Epidermal melanocyte (primary cell): ENCODE results near the gene RB1.
"Not testable (repeated sequence)": the region's sequence is repeated elsewhere in the genome, so short reads cannot be mapped to it uniquely, and the experiment has no call there.

ENCODE experiments used
- DNase-seq: peaks from one replicate; pipeline ENCODE4 v3.0.0; 2011; ENCODE audit warnings: low spot score; ENCODE audit not compliant: insufficient read length

Gene RB1

DNA sequence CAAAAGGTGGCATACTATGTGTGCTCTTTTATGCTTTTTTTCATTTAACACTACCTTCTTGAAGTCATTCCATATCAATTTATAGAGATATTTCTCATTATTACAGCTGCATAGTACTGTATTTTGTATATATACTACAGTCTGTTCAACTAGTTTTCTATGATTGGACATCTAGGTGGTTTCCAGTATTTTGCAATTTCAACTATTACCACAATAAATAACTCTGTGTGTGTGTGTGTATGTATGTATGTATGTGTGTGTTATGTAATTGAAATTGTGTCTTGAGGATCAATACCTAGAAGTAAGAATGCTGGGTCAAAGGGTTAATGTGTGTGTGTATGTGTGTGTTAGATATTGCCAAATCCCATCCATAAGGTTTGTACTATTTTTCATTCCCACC is 102.3 kb downstream of the RB1 start:
- no peak for DNase-seq

- DNase-seq, result no peak
These were observed 106.6 kb downstream of the RB1 start for GRCh38 chr13:48410199-48410598.

DNA sequence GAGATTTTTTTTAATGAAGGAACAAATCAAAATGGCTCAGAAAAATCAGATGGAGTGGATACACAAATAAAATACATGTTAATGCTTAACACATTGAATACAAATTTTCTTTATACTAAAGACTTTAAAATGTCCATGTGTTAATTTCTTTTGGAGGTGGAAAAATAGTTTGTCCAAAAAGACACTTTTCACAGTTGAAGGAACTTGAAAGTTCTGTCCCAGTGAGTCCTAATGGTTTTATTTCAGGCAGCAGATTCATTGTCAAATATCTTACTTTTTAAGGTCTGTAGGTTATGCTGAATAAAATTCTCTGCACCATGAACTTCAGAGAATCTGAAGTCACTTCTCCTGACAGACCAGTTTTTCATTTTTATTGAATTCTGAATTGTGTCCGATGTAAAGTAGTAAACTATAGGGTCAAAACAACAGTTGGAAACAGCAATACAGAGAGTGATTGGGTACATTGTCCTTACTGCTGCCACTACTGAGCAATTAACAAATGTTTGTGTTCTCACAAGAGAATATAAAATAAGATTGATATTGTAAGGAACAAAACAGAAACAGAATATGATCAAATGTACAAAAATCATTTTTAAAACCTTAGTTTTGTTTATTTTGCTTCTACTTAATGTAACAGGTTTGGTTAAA is 107.7 kb downstream of the RB1 start:
- DNase-seq, result no peak

GRCh38 chr13:48411841-48412531 is 108.4 kb downstream of the RB1 start:
- no peak for DNase-seq

DNA sequence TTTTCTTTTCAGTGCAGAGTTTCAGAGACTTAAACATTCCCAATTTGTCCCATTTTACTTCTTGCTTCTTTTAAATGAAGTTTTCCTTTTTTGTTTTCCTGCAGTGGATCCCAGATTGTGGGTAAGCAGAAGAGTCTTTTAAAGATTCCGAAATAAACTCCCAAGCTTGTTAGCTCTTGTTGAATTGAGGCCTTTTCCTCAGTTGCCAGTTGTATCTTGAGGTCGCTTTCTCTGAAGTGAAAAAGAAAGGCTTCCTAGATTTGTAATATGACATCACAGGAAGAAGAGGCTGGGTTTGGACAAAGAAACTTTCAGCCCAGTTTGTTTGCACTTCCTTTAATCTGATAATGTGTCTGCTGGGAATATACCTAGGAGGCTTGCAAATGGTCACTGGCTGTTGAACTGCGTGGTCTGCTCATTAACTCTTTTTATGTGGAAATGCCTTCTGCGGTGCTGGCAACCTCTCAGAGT is 109.4 kb downstream of the RB1 start, which contains the start of gene LPAR6:
Gene LPAR6 (minus strand): TSS at position 233 of the 471 bp plus-strand sequence. CDS start 690 bp downstream, outside the sequence.
- DNase-seq, result no peak

- no peak for DNase-seq
These were observed 111.0 kb downstream of the RB1 start for GRCh38 chr13:48414501-48414900.

DNA sequence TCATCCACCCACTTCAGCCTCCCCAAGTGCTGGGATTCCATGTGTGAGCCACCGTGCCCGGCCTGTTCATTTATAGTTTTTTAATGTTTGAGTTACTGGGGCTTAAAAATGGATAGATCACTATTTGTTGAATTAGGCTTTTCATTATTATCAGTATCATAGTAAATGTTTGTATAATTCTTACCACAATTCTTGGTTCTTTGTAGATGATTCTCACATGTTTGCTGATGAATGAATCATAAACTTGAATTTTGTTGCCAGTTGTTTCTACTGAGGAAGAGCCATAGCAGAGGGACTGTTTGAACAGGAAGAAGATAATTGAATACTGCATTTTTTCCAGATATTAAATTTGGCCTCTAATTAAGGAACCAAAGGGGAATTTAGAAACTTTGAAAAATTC is 112.0 kb downstream of the RB1 start:
- no peak for DNase-seq

- not testable (repeated sequence) for DNase-seq
These were observed 118.5 kb downstream of the RB1 start for GRCh38 chr13:48422003-48422402.

DNA sequence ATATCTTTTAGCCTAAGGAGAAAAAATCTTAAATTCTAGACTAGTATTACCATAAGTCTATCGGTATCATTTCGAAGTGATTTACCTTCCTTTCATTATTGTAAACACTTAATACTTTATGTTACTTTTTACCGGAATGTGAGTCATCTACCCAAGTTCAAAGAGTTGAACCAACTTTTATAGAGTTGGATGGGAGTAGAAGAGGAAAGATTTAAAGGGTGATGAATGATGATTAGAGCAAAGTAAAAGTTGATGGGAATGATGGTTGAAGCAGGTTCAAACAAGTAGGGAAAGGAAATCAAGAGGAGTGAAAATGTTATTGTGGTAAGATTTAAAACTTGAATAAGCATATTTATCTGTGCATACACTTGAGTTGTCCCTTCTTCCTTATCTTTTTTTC is 120.7 kb downstream of the RB1 start:
- no peak for DNase-seq

DNA sequence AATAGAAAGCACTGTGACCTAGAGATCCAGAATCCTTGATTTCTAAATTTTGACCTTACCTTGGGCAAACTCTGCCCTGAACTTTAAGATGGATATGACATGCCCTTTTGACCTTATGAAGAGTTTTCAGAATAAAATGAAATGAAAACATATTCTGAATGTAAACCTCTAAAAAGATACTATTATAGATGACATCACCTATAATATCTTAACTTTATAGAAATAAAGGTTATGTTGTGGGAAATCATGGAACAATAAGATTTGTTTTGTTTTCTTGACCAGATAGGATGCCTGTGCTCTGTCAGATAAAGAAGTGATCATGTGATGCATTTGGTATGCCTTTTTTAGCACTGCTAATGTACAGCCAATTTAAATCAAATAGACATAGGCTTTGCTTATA is 122.5 kb downstream of the RB1 start:
- DNase-seq, result no peak

GRCh38 chr13:48426755-48427298 is 123.3 kb downstream of the RB1 start:
- not testable (repeated sequence) for DNase-seq

GRCh38 chr13:48429036-48429435 is 125.5 kb downstream of the RB1 start:
- DNase-seq, result no peak

DNA sequence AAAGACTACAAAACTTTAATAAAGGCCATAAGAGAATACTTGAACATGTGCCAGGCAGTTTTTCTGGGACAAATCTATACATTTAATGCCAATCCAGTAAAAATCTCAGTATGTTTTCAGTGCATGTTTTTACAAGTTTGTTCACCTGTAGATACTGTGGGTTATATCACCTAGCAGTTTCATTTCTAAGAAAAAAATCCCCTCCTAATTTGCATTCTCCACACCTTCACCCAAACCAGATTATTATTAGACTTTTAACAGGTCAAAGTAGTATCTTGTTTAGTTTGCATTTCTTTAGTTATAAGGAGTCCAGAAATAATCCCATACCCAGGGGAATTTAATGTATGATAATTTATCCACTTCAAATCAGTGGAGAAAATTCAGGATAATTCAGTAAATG is 126.3 kb downstream of the RB1 start:
- no peak for DNase-seq

DNA sequence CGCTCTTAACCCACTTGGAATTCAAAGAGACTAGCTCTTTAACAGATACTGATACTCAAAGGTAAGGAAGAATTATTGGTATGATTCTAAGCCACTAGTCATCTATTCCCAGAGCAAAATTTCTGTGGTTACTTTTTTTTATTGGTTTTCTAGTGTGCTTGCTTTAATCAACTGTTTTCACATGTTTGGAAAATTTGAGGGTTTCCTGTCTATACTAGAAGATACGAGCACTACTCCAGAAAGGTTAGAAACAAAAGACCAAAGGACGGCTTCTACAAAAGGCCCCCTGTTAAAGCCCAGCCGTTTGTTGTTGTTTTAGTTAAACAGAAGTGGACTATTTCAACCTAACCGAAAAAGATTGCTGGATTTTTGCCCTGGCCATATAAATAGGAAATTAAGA is 127.9 kb downstream of the RB1 start:
- no peak for DNase-seq

DNA sequence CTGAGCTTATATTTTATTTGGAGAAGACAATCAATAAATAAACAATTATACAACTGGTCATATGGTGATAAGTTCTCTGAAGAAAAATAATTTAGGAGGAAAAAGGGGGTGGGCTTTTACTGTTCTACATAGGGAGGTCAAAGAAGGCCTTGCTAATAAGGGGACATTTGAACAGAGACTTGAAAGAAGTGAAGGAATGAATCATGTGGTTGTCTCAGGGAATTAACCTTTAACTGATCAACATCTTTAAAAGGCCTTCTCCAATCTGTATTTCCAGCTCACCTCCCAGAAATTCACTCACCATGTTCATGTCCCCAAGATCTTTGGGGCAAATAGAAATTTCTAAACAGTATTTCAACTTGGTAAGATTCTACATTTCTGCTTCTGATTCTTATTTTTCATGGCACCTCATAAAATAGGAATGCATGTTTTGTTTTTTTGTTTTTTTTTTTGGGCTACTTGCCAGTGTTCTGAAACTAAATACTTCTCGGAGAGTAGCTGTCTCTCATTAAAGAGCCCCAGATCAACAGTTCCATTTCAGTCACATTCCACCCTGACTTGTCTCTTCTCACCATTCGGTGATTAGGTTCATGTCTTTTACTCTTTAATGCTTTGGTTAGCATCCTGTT is 128.6 kb downstream of the RB1 start:
- DNase-seq, result no peak

GRCh38 chr13:48434200-48434599 is 130.6 kb downstream of the RB1 start:
- DNase-seq, result no peak

GRCh38 chr13:48436661-48437288 is 133.2 kb downstream of the RB1 start:
- no peak for DNase-seq

GRCh38 chr13:48437371-48437770 is 133.8 kb downstream of the RB1 start:
- DNase-seq, result no peak

DNA sequence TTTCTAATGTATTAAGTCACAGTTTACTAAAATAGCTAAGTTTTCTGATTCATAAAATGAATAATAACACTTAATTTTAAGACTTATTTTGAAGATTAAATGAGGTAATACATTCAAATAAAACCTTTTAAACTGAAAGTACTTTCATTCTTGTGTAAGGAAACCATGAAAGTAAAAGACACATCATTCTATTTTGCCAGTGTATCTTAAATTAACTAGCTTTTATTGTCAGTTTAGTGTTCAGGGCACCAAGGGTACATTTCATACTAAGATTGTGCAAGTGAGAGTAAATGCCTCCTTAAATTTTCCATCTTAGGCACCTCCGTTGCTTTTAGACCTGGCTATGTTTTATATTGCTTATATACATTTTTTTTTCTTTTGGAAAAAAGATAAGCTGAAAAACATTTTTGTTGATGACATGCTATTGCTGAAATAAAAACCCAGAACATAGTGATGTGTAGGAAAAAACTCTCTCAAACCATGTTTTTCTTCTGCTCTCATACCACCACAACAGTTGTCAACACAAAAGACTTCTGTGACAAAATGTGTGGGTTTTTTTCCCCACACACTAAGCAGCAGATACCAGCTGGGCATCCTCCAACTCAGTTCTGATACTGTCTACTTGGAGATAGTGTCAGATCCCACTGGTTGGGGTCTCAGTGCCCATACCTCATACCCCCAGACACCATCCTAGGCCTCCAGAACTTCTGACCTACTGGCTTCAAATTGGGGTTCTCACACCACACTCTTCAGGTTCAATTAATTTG is 140.1 kb downstream of the RB1 start:
- no peak for DNase-seq

- DNase-seq, result no peak
These were observed 142.9 kb downstream of the RB1 start for GRCh38 chr13:48446464-48446863.
